ENCODE results near the gene FOXO1.
"Not testable (repeated sequence)": the region's sequence is repeated elsewhere in the genome, so short reads cannot be mapped to it uniquely, and the experiment has no call there.

Gene FOXO1

DNA sequence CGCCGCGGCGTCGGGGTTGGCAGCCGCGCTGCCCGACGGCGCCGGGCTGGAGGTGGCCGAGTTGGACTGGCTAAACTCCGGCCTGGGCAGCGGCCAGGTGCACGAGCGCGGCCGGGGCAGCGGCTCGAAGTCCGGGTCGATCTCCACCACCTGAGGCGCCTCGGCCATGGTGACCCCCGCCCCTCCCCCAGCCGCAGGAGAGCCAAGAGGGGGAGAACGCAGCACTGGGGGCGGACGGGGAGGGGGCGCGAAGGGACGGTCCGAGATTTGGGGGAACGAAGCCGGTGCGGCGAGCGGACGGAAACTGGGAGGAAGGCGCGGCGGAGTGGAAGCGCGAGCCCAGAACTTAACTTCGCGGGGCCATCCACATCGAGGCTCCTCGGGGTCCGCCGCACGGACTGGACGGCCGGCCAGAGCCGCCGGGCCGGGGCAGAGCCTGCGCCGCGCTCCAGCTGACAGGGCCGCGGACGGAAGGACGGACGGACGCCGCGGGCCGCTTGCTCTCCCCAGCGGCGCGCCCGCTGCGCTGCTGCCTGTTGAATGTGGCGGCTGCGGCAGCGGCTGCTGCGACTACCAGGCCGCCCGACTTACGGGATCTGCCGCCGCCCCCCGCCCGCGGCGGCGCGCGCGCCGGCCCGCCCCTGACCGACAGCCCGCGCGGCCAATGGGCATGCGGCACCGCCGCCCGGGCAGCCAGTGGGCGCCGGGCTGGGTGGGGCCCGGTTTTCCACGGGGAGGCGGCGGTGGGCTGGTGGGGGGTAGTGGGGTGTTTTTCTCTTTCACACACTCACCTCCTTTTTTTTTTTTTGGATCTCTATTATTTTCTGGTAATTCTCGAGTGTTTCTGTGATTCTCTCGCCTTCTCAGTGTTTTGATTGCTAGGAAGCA is at the start of gene FOXO1:
Gene FOXO1 (minus strand): TSS at position 597 of the 888 bp plus-strand sequence. CDS start 429 bp downstream, at position 168.
- DNase-seq = no peak

DNA sequence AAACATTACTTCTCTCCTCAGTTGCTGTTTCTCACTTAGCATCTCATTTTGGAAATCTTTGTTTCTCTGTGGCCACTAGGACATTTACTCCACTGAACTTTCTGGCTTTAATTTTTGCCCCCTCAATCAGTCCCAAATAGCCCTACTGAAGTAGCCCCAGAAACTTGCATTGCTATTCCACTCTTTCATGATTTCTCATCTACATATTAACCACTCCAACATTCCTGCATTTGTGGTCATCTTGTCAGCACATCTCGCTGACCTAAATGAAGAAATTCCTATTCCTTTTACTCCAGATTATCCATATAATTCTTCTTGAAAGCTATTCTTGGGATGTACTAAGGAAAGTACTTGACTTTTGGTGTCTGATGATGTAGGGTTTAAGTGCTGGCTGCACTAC is 48.0 kb upstream of the FOXO1 start:
- DNase-seq = not testable (repeated sequence)

DNA sequence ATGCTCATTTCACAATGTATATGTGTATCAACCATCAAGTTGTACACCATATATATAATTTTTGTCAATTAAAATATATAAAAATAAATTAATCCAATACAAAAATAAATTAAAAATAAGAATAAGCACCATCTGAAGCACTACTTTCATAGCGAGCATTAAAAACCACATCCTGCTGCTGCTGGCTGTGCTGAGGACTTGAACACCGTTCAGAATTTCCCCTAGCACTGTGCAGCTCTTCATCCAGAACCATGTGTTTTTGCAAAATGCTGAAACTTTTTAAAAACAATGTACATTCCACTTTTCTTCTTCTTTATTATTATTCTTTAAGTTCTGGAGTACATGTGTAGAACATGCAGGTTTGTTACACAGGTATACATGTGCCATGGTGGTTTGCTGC is 40.0 kb upstream of the FOXO1 start:
- DNase-seq = no peak

DNA sequence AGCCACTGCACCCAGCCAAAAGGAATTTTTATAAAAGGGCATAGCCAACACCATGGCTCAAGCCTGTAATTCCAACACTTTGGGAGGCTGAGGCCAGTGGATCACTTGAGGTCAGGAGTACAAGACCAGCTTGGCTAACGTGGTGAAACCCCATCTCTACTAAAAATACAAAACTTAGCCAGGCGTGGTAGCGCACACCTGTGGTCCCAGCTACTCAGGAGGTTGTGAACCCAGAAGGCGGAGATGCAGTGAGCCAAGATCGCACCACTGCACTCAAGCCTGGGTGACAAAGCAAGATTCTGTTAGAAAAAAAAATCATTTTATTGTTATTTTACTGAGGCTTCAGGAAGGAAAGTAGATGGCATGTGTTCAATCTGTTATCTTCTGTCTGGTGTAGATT is 31.3 kb upstream of the FOXO1 start:
- no peak for DNase-seq

DNA sequence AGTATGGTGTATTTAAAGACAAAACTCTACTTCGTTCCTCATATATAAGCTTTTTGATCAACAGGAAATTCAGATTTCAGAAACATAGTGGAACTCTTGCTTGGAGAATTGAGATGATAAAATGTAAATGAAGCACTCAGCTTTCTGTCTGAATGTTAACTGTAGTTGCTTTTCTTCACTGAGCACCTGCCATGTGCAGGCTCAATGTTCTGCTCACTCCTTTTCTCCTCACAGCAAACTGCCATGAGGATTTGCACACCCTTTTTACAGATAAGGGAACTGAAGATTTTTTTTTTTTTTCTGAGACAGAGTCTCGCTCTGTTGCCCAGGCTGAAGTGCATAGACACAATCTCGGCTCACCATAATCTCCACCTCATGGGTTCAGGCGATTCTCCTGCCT is 28.0 kb upstream of the FOXO1 start:
- no peak for DNase-seq

DNA sequence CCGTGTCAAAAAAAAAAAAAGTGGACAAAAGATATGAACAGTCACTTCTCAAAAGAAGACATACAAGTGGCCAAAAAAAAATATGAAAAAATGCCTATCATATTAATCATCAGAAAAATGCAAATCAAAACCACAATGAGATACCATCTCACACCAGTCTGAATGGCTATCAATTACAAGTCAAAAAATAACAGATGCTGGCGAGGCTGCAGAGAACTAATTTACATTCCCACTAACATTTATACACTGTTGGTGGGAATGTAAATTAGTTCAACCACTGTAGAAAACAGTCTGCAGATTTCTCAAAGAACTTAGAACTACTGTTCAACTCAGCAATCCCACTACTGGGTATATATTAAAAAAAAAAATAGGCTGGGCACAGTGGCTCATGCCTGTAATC is 26.5 kb upstream of the FOXO1 start:
- no peak for DNase-seq

DNA sequence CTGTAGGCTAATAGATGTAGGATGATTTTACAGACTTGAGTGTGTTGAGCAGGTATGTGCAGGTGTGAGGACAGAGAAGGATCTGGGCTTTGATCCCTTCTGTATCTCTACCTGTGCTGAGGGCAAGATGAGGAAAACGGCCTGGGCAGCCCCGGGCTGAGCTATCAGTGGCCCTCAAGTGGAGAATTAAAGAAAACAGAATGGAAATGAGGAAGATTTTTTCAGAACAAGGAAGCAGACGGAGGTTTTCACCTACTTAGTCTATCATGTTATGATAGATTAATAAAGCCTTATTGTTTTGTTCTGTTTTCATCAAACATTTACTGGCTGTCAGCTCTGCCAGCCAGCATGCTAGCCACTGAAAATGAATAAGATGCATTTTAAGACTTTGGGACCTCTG is 22.3 kb upstream of the FOXO1 start:
- no peak for DNase-seq

DNA sequence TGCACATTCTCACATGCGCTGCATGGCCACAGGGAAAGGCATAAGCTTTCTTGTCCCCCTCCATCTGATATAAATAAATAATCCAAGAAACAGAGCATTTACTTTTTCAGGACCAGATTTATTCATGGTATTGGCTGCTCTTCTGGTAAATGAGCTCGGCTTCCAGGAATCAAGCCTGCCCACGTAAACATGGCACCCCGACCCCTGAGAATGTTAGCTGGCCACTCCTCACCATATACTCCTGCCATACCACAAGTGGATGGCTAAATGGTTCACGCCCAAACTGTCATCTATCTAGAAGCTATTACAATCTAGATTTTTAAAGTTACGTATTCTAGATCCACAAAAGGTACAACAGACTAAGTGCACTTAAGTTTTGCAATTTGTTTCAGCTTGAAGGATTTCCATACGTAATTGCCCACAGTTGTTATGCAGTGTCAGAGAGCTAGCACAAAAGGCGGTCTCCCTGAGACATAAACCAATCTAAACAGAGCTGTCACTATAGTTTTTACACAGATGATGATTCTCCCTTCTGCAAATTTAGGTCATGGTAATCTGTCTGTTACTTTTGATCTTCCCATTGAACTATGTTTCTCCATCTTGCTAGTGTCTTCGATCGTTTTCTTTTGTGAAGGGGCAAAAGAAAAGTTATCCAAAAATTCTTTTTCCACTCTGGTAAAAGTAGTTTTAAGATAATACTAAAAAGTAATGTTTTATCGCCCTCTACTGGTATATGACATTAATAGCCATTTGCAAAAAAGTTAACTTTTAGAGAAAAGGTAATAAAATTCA is 16.2 kb upstream of the FOXO1 start:
- DNase-seq = no peak

DNA sequence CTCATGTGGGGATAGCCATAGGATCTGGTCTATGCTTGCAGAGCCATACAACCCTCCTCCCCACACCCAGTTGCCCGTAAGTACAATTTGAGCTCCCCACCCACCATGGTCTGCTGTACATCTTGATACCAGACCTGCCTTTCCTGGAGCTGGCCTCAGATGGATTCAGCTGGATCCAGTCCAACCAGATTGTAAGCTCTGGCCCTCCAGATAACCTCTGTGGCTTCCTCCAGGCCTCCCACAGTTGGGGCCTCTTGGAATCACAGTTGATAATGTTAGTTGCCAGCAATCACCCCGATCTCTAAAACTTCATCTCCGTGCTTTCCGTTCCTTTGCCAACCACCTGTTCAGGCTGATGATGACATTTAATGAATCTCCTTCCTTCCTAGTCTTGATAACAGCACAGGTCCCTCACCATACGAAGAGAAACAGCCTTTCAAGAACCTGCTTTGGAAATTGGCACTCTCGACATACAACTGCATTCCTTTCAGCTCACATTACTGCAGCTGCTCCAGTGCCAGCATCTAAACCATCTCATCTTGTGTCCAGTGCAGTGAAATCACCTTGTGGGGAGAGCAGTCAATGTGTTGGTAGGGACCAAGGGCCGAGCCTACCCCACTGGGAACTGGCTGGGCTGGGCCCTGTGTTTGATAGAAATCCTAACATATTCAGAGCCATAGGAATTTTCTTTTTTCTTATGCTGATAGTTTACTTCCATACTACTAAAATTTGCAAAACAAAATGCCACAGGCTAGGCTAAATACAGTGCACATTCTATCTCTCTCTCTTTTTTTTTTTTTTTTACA is 15.1 kb upstream of the FOXO1 start:
- no peak for DNase-seq

DNA sequence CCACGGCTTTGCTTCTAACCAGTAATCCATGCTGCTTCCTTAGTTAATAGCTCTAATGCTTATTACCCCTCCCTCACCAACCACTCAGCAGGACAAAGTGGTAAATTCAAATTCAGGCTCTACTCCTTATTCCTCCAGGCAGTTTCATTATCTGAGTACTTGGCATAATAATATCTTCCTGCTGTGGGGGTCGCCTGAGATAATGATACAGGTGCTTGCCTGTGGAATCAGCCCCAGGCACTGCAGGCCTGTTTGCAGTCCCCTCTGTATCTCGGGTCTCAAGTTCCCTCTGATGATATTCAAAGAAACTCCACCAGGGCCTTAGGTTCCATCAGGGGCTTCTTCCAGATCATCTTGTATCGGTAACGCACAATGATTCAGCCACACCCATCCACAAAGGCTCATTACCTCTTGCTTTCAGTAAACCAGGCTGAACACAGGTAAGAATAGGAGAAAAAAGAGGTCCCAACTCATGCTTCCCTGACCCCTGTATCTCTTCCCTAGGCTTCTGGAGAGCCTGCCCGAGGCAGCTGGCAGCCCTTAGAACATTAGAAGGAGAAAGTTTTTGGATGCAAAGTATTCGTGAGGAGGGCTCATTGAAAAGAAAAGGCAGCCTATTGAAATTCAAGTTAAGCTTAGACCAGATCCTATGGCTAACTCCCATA is 14.3 kb upstream of the FOXO1 start:
- DNase-seq = no peak

DNA sequence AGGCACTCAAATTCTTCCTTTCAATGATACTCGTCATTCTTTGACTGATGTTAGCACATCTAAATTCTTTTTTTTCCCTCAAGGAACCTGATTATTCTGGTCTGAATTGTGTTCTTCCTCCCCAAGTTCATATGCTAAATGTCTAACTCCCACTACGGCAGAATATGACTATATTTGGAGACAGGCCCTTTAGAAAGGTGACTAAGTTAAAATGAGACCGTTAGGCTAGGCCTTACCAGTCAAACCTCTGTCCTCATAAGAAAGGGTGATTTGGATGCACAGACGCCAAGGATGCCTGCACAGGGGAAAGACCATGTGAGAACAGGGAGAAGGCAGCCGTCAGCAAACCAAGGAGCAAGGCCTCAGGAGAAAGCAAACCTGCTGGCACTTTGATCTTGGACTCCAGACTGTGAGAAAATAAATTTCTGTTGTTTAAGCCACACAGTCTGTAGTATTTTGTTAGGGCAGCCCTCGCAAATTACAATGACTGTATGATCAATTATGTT is 13.1 kb upstream of the FOXO1 start:
- DNase-seq = no peak

DNA sequence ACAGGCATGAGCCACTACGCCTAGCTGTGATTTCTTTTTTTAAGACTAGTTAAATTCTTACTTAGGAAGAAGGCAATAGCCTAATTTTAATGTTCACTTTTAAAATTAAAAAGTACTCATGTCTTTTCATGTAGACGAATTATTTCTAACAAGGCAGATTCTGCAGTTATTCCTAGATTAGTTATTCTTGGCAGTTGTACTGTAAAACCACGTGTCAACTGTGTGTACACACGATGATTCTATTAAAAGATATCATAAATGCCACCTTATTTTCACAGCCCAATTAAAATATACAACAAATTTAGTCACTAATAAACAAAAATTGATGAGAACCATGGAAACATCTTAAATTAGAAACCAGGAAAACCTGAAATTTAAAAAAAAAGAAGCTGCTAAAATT is 10.6 kb upstream of the FOXO1 start:
- no peak for DNase-seq

DNA sequence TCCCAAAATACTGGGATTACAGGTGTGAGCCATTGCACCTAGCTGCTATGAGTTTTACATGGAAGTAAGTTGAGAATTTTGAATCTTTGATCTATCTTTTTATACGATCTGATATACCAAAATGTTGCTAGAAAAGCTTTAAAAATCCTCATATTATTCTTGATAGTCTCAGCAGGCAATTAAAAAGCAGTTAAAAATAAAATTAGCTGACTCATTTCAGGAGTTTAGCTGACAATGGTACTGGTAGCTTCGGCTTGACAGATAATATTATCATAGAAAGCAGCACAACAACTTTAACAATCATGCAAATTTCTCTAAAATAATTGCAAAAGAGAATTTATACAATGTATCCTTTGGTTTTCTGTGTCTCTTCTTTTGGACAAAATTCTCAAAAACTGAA is 9.6 kb upstream of the FOXO1 start:
- DNase-seq = no peak

DNA sequence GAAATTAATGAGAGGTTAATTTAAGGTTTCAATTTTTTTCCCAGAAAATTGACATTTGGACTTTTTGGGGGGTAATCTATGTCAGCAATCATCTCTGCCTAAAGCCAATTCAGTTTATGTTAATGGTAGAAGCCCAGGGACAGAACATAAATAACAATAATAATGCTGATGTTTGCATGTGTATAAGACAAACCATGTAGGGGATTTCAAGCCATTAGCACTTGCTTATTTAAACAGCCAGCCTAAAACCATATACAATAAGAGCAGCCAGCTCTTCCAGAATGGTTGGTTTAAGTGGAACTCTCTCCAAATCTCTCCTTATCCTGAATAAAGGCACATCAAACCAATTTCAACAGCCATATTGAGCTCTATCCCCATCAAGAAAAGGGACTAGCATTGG is 7.0 kb upstream of the FOXO1 start:
- DNase-seq = no peak

DNA sequence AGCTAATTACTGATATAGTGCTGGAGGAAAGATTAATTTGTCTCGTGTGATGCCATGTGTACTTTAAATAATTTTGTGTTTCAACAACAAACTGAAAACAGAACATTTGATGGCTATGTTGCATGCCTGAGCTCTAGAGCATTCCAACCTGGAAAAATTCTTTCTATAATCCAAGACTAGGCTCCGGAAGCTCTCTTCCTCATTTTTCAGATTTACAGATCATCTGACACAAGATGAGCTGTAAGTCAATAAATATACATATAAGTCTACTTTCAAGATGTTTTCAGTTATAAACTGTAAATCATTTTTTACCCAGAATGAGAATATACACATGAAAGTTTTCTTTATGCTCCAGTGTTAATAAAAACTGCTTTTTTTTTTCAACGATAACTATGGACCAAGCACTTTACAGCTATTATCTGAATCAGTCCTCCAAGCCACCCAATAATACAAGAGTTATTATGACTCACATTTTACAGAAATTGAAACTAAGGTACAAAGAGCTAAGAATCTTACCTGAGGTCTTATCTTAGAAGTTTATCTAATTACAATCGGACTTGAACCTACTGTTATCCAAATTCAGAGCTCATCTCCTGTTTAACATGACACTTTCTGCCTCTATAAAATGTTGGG is 6.4 kb upstream of the FOXO1 start:
- DNase-seq = no peak

DNA sequence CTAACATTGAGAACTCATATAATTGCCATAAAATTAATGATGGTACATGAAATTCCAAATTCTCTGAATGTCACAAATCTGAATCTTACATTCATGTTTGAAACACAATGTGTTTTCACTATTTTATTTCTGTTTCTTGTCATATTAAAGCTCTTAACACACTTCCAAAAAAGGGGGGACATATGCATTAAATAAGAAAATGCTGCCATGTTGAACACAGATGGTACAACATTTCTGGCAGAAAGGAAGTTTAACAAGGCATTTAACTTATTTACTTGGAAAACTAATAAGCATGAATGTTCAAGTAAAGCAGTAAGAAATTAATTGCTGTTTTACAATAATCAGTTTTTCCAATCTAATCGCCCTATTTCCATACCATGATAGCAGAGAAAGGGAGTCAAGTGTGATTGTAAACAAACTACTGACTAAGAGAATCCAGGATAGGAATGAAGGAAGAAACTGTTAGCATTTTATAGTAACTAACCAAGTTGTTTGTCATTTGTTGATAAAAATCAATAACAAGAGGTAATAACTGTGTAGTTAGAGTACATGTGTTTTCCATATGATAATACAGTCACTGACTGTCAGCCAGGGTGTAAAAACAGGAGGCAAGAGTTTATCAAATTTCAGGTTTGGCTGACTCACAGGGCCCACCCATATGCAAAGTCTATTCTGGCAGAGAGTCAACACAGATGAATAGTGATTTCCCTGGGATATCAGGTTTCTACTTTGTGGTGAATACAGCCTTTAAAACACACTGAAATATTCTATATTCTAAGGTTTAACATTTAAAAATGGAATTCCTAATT is 5.7 kb upstream of the FOXO1 start:
- DNase-seq = no peak

DNA sequence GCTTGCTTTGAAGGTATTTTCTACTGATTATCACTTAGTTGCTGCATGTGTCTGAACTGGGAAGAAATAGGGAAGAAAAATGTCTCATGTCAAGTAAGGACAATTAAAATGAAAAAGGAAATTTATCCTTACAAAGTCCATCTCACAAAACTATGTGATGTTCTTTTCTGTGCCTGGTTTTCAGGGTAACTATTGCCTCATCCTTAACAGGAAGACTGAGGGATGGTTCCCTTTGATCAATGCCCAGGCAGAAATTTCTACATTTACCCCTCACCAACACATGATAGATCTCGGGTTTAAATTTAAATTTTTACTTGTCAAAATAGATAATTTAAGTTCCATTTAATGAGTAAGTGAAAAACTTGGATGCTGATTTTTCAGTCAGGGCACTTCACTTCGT is 3.9 kb upstream of the FOXO1 start:
- DNase-seq = no peak

DNA sequence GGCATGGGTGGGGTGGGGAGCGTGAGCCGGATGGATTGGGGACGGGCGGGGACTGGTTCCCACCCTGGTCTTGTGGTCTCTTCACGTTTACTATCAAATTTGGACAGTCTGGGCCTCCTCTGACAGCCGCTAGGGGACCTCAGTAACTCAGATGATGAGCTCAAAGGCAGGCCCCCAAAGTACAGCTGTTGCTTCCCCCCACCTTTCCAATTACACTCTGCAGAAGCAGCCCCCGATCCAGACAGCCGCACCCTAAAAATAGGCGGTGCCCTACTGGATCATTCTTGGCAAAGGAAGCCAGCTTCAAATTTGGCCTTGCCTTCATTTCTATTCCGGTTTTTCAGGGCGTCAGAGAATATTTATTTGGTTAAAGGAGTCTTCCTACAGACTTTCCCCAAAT is 1.9 kb upstream of the FOXO1 start:
- no peak for DNase-seq

DNA sequence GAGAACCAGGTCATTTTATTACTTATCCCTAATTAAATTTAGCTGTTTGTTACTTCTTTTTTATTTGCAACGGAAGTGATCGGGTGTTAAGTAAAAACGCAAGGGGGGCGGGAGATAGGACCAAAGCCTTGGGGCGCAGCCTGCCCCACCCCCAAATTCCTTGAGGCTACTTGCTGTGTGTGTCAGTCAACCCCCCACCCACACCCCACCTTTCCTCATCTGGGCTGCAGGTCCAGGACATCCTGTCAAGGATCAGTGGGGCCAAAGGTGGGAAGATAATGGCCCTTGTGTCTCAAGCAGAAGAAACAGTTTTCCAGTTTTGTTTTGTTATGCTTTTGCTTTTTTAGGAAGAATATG is 1.2 kb upstream of the FOXO1 start:
- no peak for DNase-seq

DNA sequence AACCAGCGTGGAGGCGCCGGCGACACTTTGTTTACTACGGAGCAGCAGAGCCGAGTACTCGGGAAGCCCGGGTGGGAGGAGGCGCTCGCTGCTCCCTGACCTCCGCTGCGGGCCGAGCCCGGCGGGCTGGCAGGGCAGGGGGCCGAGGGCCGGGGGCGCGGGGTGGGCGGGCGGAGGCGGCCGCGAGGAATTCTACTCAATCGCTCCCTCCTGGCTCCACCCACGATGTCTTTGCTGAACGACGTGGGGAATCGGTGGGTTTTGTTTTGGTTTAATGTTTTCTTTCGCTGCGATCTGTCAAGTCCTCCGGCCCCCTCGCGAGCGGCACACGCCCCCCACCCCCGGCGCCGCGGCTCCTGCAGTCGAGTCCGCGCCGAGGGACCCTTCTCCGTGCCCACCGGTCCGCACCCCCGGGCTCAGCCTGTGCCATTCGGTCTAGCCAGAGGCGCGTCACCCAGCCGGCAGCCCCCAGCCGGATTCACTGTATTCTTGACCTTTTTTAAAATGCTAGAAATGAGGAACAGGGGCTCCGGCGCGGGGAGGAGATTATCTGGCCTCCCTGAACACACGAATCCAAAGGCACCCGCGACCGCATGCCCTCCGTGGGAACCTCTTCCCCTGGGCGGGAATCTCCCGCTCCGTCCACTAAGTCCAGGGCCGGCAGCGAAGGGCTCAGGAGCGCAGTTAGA is 636 bp upstream of the FOXO1 start:
- DNase-seq = no peak

Data from NCI-H1417 treated with DMSO at 0.1 percent for 48 hours (cell line).